Neuronal stem cell (in vitro differentiated cells): ENCODE results near the gene RNF224.

ENCODE experiments used
- DNase-seq: peaks from one replicate; pipeline ENCODE4 v3.0.0-alpha.2; 2013; ENCODE audit warnings: low spot score
- H2AFZ ChIP-seq: one replicate; pipeline ENCODE4 v1.6.1; 2013; ENCODE audit warnings: mild to moderate bottlenecking, low read length, inconsistent platforms
- H2AK5ac ChIP-seq: 2 replicates; pipeline ENCODE4 v1.6.1; 2013; ENCODE audit warnings: low read depth, mild to moderate bottlenecking, inconsistent platforms, low read length, moderate library complexity, mixed read lengths
- H2BK120ac ChIP-seq: 2 replicates; pipeline ENCODE4 v1.6.1; 2013; ENCODE audit warnings: low read depth, mild to moderate bottlenecking, inconsistent platforms, low read length, moderate library complexity, mixed read lengths
- H2BK12ac ChIP-seq: one replicate; pipeline ENCODE4 v1.6.1; 2013; ENCODE audit warnings: low read length, inconsistent platforms
- H2BK15ac ChIP-seq: 2 replicates; pipeline ENCODE4 v1.6.1; 2013; ENCODE audit warnings: mild to moderate bottlenecking, low read length, inconsistent platforms, mixed read lengths
- H2BK5ac ChIP-seq: one replicate; pipeline ENCODE4 v1.6.1; 2013; ENCODE audit warnings: inconsistent platforms, mild to moderate bottlenecking, low read length, moderate library complexity
- H3K14ac ChIP-seq: one replicate; pipeline ENCODE4 v1.6.1; 2013; ENCODE audit warnings: low read length, inconsistent platforms
- H3K18ac ChIP-seq: 2 replicates; pipeline ENCODE4 v1.6.1; 2013; ENCODE audit warnings: low read length, inconsistent platforms
- H3K23ac ChIP-seq: 2 replicates; pipeline ENCODE4 v1.6.1; 2013; ENCODE audit warnings: low read depth, mild to moderate bottlenecking, mixed read lengths, low read length, inconsistent platforms; ENCODE audit not compliant: poor library complexity
- H3K27ac ChIP-seq: replicated peaks from 3 replicates; pipeline ENCODE4 v1.5.1; 2013; ENCODE audit warnings: low read length, inconsistent platforms
- H3K27me3 ChIP-seq, 3 experiments: 2 replicates each; pipeline ENCODE4 v1.6.1; 2013; ENCODE audit warnings: low read length in 3 of 3, mild to moderate bottlenecking in 2 of 3, inconsistent platforms in 1 of 3, low read depth in 1 of 3, mixed read lengths in 1 of 3, moderate library complexity in 1 of 3; ENCODE audit not compliant: control insufficient read depth in 3 of 3, insufficient read depth in 3 of 3
- H3K36me3 ChIP-seq, 2 donors: replicated peaks in 1 of 2; 2 replicates each; pipeline ENCODE4 v1.6.1; 2013; ENCODE audit warnings: low read length in 2 of 2; ENCODE audit not compliant: control insufficient read depth in 2 of 2, insufficient read depth in 2 of 2
- H3K4ac ChIP-seq: 2 replicates; pipeline ENCODE4 v1.6.1; 2013; ENCODE audit warnings: inconsistent platforms, mild to moderate bottlenecking, low read length, moderate library complexity
- H3K4me1 ChIP-seq, 2 donors: 1 replicate in 1 of 2; 2 replicates in 1 of 2; pipeline ENCODE4 v1.6.1; 2013; ENCODE audit warnings: low read length in 2 of 2, low read depth in 1 of 2; ENCODE audit not compliant: control insufficient read depth in 2 of 2, insufficient read depth in 1 of 2
- H3K4me2 ChIP-seq: one replicate; pipeline ENCODE4 v1.6.1; 2013; ENCODE audit warnings: mild to moderate bottlenecking, low read length, inconsistent platforms; ENCODE audit not compliant: insufficient read depth, poor library complexity, severe bottlenecking
- H3K4me3 ChIP-seq, 2 donors: 2 replicates each; pipeline ENCODE4 v1.5.1; 2013; ENCODE audit warnings: low read length in 2 of 2, mild to moderate bottlenecking in 2 of 2, inconsistent platforms in 1 of 2, moderate library complexity in 1 of 2
- H3K79me1 ChIP-seq: one replicate; pipeline ENCODE4 v1.6.1; 2013; ENCODE audit warnings: low read depth, mild to moderate bottlenecking, inconsistent platforms, low read length, moderate library complexity
- H3K9ac ChIP-seq: one replicate; pipeline ENCODE4 v1.6.1; 2013; ENCODE audit warnings: mild to moderate bottlenecking, low read depth, low read length, inconsistent platforms; ENCODE audit not compliant: poor library complexity
- H3K9me3 ChIP-seq, 2 donors: replicated peaks in 1 of 2; 2 replicates each; pipeline versions ENCODE3 to v1.6.1; 2013; ENCODE audit warnings: low read length in 2 of 2, mild to moderate bottlenecking in 2 of 2, inconsistent platforms in 1 of 2, low read depth in 1 of 2, mixed read lengths in 1 of 2, moderate library complexity in 1 of 2; ENCODE audit not compliant: control insufficient read depth in 2 of 2, insufficient read depth in 1 of 2
- H4K8ac ChIP-seq: one replicate; pipeline ENCODE4 v1.6.1; 2013; ENCODE audit warnings: low read depth, mild to moderate bottlenecking, inconsistent platforms, low read length, moderate library complexity
- H4K91ac ChIP-seq: one replicate; pipeline ENCODE4 v1.6.1; 2013; ENCODE audit warnings: low read length, low read depth, mild to moderate bottlenecking, inconsistent platforms; ENCODE audit not compliant: poor library complexity
- WGBS, 2 donors: extraction: QIAGEN DNeasy Blood & Tissue Kit; methylation state at CpG; one replicate each; pipeline ENCODE4 v1.1.7; 2013; ENCODE audit warnings: missing lambda C conversion rate in 2 of 2, mixed read lengths in 1 of 2; ENCODE audit not compliant: insufficient read length in 2 of 2, insufficient replicate concordance in 1 of 2; ENCODE audit errors: extremely low coverage in 2 of 2; 5-methylcytosine and 5-hydroxymethylcytosine counted together

The RNF224 gene

GRCh38 chr9:137179761-137180160 is 47.5 kb upstream of the RNF224 start:
- Histone ChIP-seq H3K14ac (no peak overlapping the region), H2AK5ac (no peak overlapping the region), H3K4me1 (peaks cover 0 to 5% of the 10 kb centered on the region in 2 donors), H3K4ac (no peak overlapping the region), H3K18ac (no peak overlapping the region), H2AFZ (no peak overlapping the region), H3K27me3 (peaks cover 0 to 4% (median 0%) of the 10 kb centered on the region in 3 experiments), H2BK5ac (no peak overlapping the region), H3K36me3 (peaks cover 29 to 61% of the 10 kb centered on the region in 2 donors), H3K27ac (no peak overlapping the region), H3K79me1 (peaks cover 8% of the 10 kb centered on the region), H3K9me3 (no peaks in the 10 kb centered on the region), H3K9ac (no peak overlapping the region), H2BK120ac (no peak overlapping the region), H3K4me3 (no peak overlapping the region), H4K91ac (no peak overlapping the region), H3K23ac (no peak overlapping the region), H4K8ac (no peak overlapping the region), H2BK12ac (no peak overlapping the region), H2BK15ac (no peak overlapping the region), H3K4me2 (no peak overlapping the region)
- no peak for DNase-seq
- WGBS, 2 donors, result no CpG with 5 or more reads among the region's 17 CpGs

GRCh38 chr9:137180491-137180890 is 46.8 kb upstream of the RNF224 start:
- Histone ChIP-seq H3K14ac (no peak overlapping the region), H2BK15ac (no peak overlapping the region), H3K4me3 (no peak overlapping the region), H2BK5ac (no peak overlapping the region), H3K4ac (no peak overlapping the region), H3K23ac (peak overlapping the region; percentile 65), H4K91ac (no peak overlapping the region), H2BK120ac (no peak overlapping the region), H3K9ac (no peak overlapping the region), H2AFZ (no peak overlapping the region), H3K27ac (no peak overlapping the region), H4K8ac (no peak overlapping the region), H3K9me3 (no peaks in the 10 kb centered on the region), H2BK12ac (no peak overlapping the region), H3K79me1 (peaks cover 7% of the 10 kb centered on the region), H3K18ac (no peak overlapping the region), H2AK5ac (no peak overlapping the region), H3K4me2 (no peak overlapping the region), H3K4me1 (no peaks in the 10 kb centered on the region), H3K27me3 (peaks cover 0 to 1% (median 0%) of the 10 kb centered on the region in 3 experiments), H3K36me3 (peaks cover 29 to 69% of the 10 kb centered on the region in 2 donors)
- WGBS, 2 donors, result no CpG with 5 or more reads among the region's 20 CpGs
- DNase-seq, result no peak

GRCh38 chr9:137181680-137182079 is 45.6 kb upstream of the RNF224 start:
- Histone ChIP-seq H3K4me2 (no peak overlapping the region), H4K91ac (no peak overlapping the region), H3K14ac (no peak overlapping the region), H2BK5ac (peak overlapping the region; percentile 87), H2BK15ac (no peak overlapping the region), H3K27ac (no peak overlapping the region), H4K8ac (peak overlapping the region; percentile 65), H3K9me3 (no peaks in the 10 kb centered on the region), H3K4ac (no peak overlapping the region), H3K27me3 (no peaks in the 10 kb centered on the region), H3K4me1 (no peaks in the 10 kb centered on the region), H2AFZ (no peak overlapping the region), H3K9ac (peak overlapping the region; percentile 70), H2BK120ac (no peak overlapping the region), H2AK5ac (no peak overlapping the region), H3K18ac (no peak overlapping the region), H3K4me3 (no peak overlapping the region), H3K36me3 (peaks cover 32 to 76% of the 10 kb centered on the region in 2 donors), H3K79me1 (peaks cover 13% of the 10 kb centered on the region), H3K23ac (peak overlapping the region; percentile 65), H2BK12ac (no peak overlapping the region)
- DNase-seq, result no peak
- no CpG with 5 or more reads among the region's 22 CpGs for WGBS, 2 donors

- Histone ChIP-seq H3K79me1 (peaks cover 19% of the 10 kb centered on the region), H2BK120ac (no peak overlapping the region), H3K4me2 (no peak overlapping the region), H3K27ac (no peak overlapping the region), H3K4ac (no peak overlapping the region), H3K27me3 (no peaks in the 10 kb centered on the region), H3K14ac (no peak overlapping the region), H2AK5ac (no peak overlapping the region), H4K8ac (no peak overlapping the region), H2BK15ac (no peak overlapping the region), H4K91ac (no peak overlapping the region), H2AFZ (no peak overlapping the region), H3K9ac (no peak overlapping the region), H3K4me1 (peaks cover 6% of the 10 kb centered on the region in 2 donors), H3K4me3 (peak overlapping the region in 1 of 2 donors; percentile 53), H2BK12ac (no peak overlapping the region), H2BK5ac (no peak overlapping the region), H3K36me3 (peaks cover 34 to 79% of the 10 kb centered on the region in 2 donors), H3K18ac (no peak overlapping the region), H3K9me3 (no peaks in the 10 kb centered on the region), H3K23ac (no peak overlapping the region)
- no CpG with 5 or more reads among the region's 17 CpGs for WGBS, 2 donors
- no peak for DNase-seq
These were observed 44.5 kb upstream of the RNF224 start for GRCh38 chr9:137182836-137183235.
